Skeletal muscle cell (primary cell): ENCODE data around the gene TTLL11.

Experiments
- DNase-seq: peaks from one replicate; pipeline ENCODE4 v3.0.0-alpha.2; 2010; ENCODE audit warnings: low read depth
- H3K4me3 ChIP-seq: 2 replicates; pipeline ENCODE4 v1.5.1; 2011; ENCODE audit warnings: low read depth, mild to moderate bottlenecking, control low read depth, low read length, moderate library complexity

TTLL11 gene

GRCh38 chr9:122058709-122059108 is 34.4 kb downstream of the TTLL11 start:
- H3K4me3 ChIP-seq = no peak overlapping the region
- no peak for DNase-seq

GRCh38 chr9:122058051-122058450 is 35.1 kb downstream of the TTLL11 start:
- no peak for DNase-seq
- no peak overlapping the region for H3K4me3 ChIP-seq

- DNase-seq = no peak
- H3K4me3 ChIP-seq = no peak overlapping the region
Observed at GRCh38 chr9:122057211-122057610, 35.9 kb downstream of the TTLL11 start.

- no peak overlapping the region for H3K4me3 ChIP-seq
- DNase-seq = no peak
Observed at GRCh38 chr9:122056484-122056883, 36.6 kb downstream of the TTLL11 start.

- no peak for DNase-seq
- no peak overlapping the region for H3K4me3 ChIP-seq
Observed at GRCh38 chr9:122055701-122056100, 37.4 kb downstream of the TTLL11 start.

- H3K4me3 ChIP-seq = no peak overlapping the region
- no peak for DNase-seq
Observed at GRCh38 chr9:122053567-122054350, 39.3 kb downstream of the TTLL11 start.

- DNase-seq = no peak
Observed at GRCh38 chr9:122053064-122053463, 40.0 kb downstream of the TTLL11 start.

GRCh38 chr9:122051351-122052321 is 41.5 kb downstream of the TTLL11 start:
- peak; percentile 47 for DNase-seq
- no peak overlapping the region for H3K4me3 ChIP-seq

More at GRCh38 chr9:122053064-122053463, 40.0 kb downstream of the TTLL11 start:
- H3K4me3 ChIP-seq = no peak overlapping the region

- no peak overlapping the region for H3K4me3 ChIP-seq
- no peak for DNase-seq
Observed at GRCh38 chr9:122050167-122050566, 42.9 kb downstream of the TTLL11 start.

GRCh38 chr9:122042056-122042455 is 51.1 kb downstream of the TTLL11 start:
- DNase-seq = no peak
- no peak overlapping the region for H3K4me3 ChIP-seq

GRCh38 chr9:122040561-122041242 is 52.4 kb downstream of the TTLL11 start:
- H3K4me3 ChIP-seq = no peak overlapping the region

GRCh38 chr9:122039234-122039633 is 53.9 kb downstream of the TTLL11 start:
- H3K4me3 ChIP-seq = no peak overlapping the region
- no peak for DNase-seq

More at GRCh38 chr9:122040561-122041242, 52.4 kb downstream of the TTLL11 start:
- no peak for DNase-seq

- DNase-seq = no peak
Observed at GRCh38 chr9:122036988-122037387, 56.1 kb downstream of the TTLL11 start.

GRCh38 chr9:122036408-122036807 is 56.7 kb downstream of the TTLL11 start:
- no peak overlapping the region for H3K4me3 ChIP-seq
- DNase-seq = no peak

More at GRCh38 chr9:122036988-122037387, 56.1 kb downstream of the TTLL11 start:
- H3K4me3 ChIP-seq = no peak overlapping the region

GRCh38 chr9:122033775-122034373 is 59.2 kb downstream of the TTLL11 start:
- DNase-seq = no peak
- H3K4me3 ChIP-seq = no peak overlapping the region

- DNase-seq = no peak
- no peak overlapping the region for H3K4me3 ChIP-seq
Observed at GRCh38 chr9:122032346-122032745, 60.8 kb downstream of the TTLL11 start.

- H3K4me3 ChIP-seq = no peak overlapping the region
- no peak for DNase-seq
Observed at GRCh38 chr9:122031776-122032175, 61.3 kb downstream of the TTLL11 start.

GRCh38 chr9:122031157-122031556 is 62.0 kb downstream of the TTLL11 start:
- H3K4me3 ChIP-seq = no peak overlapping the region
- DNase-seq = no peak

GRCh38 chr9:122030357-122030756 is 62.8 kb downstream of the TTLL11 start:
- H3K4me3 ChIP-seq = no peak overlapping the region
- DNase-seq = no peak
